Omental fat pad (tissue), 4 donors: ENCODE data around the gene KLF15. TPM values are rescaled to one million over a fixed set of nuclear protein-coding genes. Genes with fewer than 3 reads are reported as not detected.

ENCODE experiments used
- ATAC-seq: fragments of 150-250 bp; one replicate; pipeline ENCODE4 v1.9.1; 2016; ENCODE audit warnings: mild to moderate bottlenecking, moderate library complexity; ENCODE audit not compliant: low FRiP score
- DNase-seq: peaks from one replicate; pipeline ENCODE4 v3.0.0-alpha.2; 2019; ENCODE audit warnings: low spot score
- CTCF ChIP-seq, 3 donors: fragments of 450-650 bp; IDR thresholded peaks; one replicate each; pipeline ENCODE4 v1.5.1; 2016 to 2017; ENCODE audit warnings: antibody characterized with exemption in 3 of 3, mild to moderate bottlenecking in 3 of 3, moderate library complexity in 2 of 3
- total RNA-seq, 4 donors: library from RNA; depleted of rRNA; stranded (reverse); fragments of >200 nt; gene quantifications; one replicate each; pipeline ENCODE4 v1.1.0, GENCODE V29; 2016

The KLF15 gene
- total RNA-seq, 4 donors from 2014 or later: 22.3 to 73.1 (median 59.9) TPM

GRCh38 chr3:126346466-126346865 lies 10.7 kb downstream of the KLF15 start:
- ATAC-seq (no peak), DNase-seq (no peak)
- TF ChIP-seq CTCF (IDR thresholded peaks at IDR 0.05): no peak

GRCh38 chr3:126345641-126346460 lies 11.4 kb downstream of the KLF15 start:
- ATAC-seq (no peak), DNase-seq (no peak)
- no peak for TF ChIP-seq CTCF (IDR thresholded peaks at IDR 0.05)

- no peak for TF ChIP-seq CTCF (IDR thresholded peaks at IDR 0.05)
- DNase-seq (no peak), ATAC-seq (no peak)
Measured at GRCh38 chr3:126345231-126345630, 12.0 kb downstream of the KLF15 start.

GRCh38 chr3:126344380-126345041 lies 12.7 kb downstream of the KLF15 start:
- DNase-seq (no peak), ATAC-seq (no peak)
- TF ChIP-seq CTCF (IDR thresholded peaks at IDR 0.05): no peak

- TF ChIP-seq CTCF (IDR thresholded peaks at IDR 0.05): no peak
- ATAC-seq (no peak), DNase-seq (no peak)
Measured at GRCh38 chr3:126343649-126344035, 13.6 kb downstream of the KLF15 start.

- ATAC-seq (no peak), DNase-seq (no peak)
- TF ChIP-seq CTCF (IDR thresholded peaks at IDR 0.05): no peak
Measured at GRCh38 chr3:126342991-126343648, 14.1 kb downstream of the KLF15 start.
